ENCODE data around the gene ADCY2. TPM values are rescaled to one million over a fixed set of nuclear protein-coding genes. Genes with fewer than 3 reads are reported as not detected.

Gene ADCY2
- polyA plus RNA-seq, 1 of the 3 experiments (the other 2 are of a cell fraction) = not detected

GRCh38 chr5:7842531-7842930 lies 446.6 kb downstream of the ADCY2 start:
- no peaks in the 10 kb centered on the region for H3F3A ChIP-seq (replicated peaks; ENCODE audit: insufficient read depth)
- H3K4me3 ChIP-seq (ENCODE audit: low read depth in 2 of 2, low read length in 1 of 2) = no peak overlapping the region
- no peaks in the 10 kb centered on the region for H3K79me2 ChIP-seq (ENCODE audit: insufficient read depth)
- H3K36me3 ChIP-seq (replicated peaks in 1 of 2; ENCODE audit: control insufficient read depth in 1 of 2, insufficient read depth in 2 of 2, low read length in 1 of 2) = no peaks in the 10 kb centered on the region
- no peaks in the 10 kb centered on the region for H3K9me3 ChIP-seq
- H3K9ac ChIP-seq = no peak overlapping the region
- H3K4me1 ChIP-seq (ENCODE audit: control insufficient read depth in 1 of 2, insufficient read depth in 2 of 2, low read depth in 1 of 2, low read length in 1 of 2) = no peaks in the 10 kb centered on the region
- no peaks in the 10 kb centered on the region for H3K9me2 ChIP-seq
- 4% methylated on average over 2 of the region's 2 CpGs for WGBS (ENCODE audit: low lambda C conversion rate)
- DNase-seq = no peak
- TF ChIP-seq SMC3 (IDR thresholded peaks at IDR 0.05; ENCODE audit: low read depth, low read length) (no peak), MXI1 (IDR thresholded peaks at IDR 0.05; ENCODE audit: low read depth, low read length) (no peak), GATA2 (CRISPR knock-in tag; IDR thresholded peaks at IDR 0.05) (no peak), RFX5 (IDR thresholded peaks at IDR 0.05; ENCODE audit: low read length) (no peak), POLR2AphosphoS5 (IDR thresholded peaks at IDR 0.05; ENCODE audit: low read depth, low read length) (no peak)
- TF ChIP-seq, protein P1, sequence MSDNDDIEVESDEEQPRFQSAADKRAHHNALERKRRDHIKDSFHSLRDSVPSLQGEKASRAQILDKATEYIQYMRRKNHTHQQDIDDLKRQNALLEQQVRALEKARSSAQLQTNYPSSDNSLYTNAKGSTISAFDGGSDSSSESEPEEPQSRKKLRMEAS (IDR thresholded peaks at IDR 0.05; ENCODE audit: low read depth) = no peak
- ChIA-PET CTCF (no interaction called here), POLR2A (no interaction called here)
- H4K20me1 ChIP-seq (ENCODE audit: insufficient read depth) = no peaks in the 10 kb centered on the region
- no peak overlapping the region for H2AFZ ChIP-seq (ENCODE audit: low read depth)
- H3K27me3 ChIP-seq (ENCODE audit: insufficient read depth) = peaks cover 16% of the 10 kb centered on the region; the same call in 1 of the 2 replicates
- H3K27ac ChIP-seq (ENCODE audit: low read depth in 2 of 2, low read length in 1 of 2) = no peak overlapping the region
- no peak overlapping the region for H3K4me2 ChIP-seq

DNA sequence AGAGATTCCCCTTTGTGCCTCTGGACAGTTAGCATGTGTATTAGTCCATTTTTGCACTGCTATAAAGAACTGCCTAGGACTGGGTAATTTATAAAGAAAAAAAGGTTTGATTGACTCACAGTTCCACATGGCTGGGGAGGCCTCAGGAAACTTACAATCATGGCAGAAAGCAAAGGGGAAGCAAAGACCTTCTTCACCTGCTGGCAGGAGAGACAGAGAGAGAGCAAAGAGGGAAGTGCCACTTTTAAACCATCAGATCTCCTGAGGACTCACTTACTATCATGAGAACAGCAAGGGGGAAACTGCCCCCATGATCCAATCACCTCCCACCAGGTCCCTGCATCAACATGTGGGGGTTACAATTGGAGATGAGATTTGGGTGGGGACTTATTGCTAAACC lies 449.0 kb downstream of the ADCY2 start:
- ChIA-PET POLR2A (no interaction called here), CTCF (interaction anchor here (1.3 to 5.5 kb wide), 3 partner anchors 12 to 17 kb away, joined by 4 to 24 read pairs (median 9); no protein-coding TSS in a partner anchor)
- Histone ChIP-seq H3K27me3 (ENCODE audit: insufficient read depth) (peaks cover 34% of the 10 kb centered on the region), H3K4me3 (ENCODE audit: low read depth in 2 of 2, low read length in 1 of 2) (no peak overlapping the region), H3K4me1 (ENCODE audit: control insufficient read depth in 1 of 2, insufficient read depth in 2 of 2, low read depth in 1 of 2, low read length in 1 of 2) (peaks cover 0 to 5% of the 10 kb centered on the region in 2 experiments; a peak in 1 of 4 replicates), H3K9ac (no peak overlapping the region), H3F3A (replicated peaks; ENCODE audit: insufficient read depth) (no peaks in the 10 kb centered on the region), H3K9me2 (no peaks in the 10 kb centered on the region), H3K79me2 (ENCODE audit: insufficient read depth) (no peaks in the 10 kb centered on the region), H3K4me2 (no peak overlapping the region), H3K9me3 (no peaks in the 10 kb centered on the region), H3K36me3 (replicated peaks in 1 of 2; ENCODE audit: control insufficient read depth in 1 of 2, insufficient read depth in 2 of 2, low read length in 1 of 2) (no peaks in the 10 kb centered on the region), H4K20me1 (ENCODE audit: insufficient read depth) (no peaks in the 10 kb centered on the region), H2AFZ (ENCODE audit: low read depth) (no peak overlapping the region), H3K27ac (ENCODE audit: low read depth in 2 of 2, low read length in 1 of 2) (no peak overlapping the region)
- no peak for DNase-seq
- TF ChIP-seq CHD2 (IDR thresholded peaks at IDR 0.05; ENCODE audit: low read length, partially characterized antibody) (no peak), RCOR1 (IDR thresholded peaks at IDR 0.05; ENCODE audit: low read length) (no peak), FOXM1 (IDR thresholded peaks at IDR 0.05; ENCODE audit: low read depth) (no peak), ZBTB33 (IDR thresholded peaks at IDR 0.05; ENCODE audit: borderline replicate concordance, low read depth) (no peak), MEF2A (IDR thresholded peaks at IDR 0.05; ENCODE audit: borderline replicate concordance, low read depth) (no peak), ELF1 (IDR thresholded peaks at IDR 0.05) (no peak), EZH2phosphoT487 (IDR thresholded peaks at IDR 0.05; ENCODE audit: borderline replicate concordance, low read depth) (no peak), RAD21 (IDR thresholded peaks at IDR 0.05; ENCODE audit: low read length) (no peak)
- TF ChIP-seq, protein P2, sequence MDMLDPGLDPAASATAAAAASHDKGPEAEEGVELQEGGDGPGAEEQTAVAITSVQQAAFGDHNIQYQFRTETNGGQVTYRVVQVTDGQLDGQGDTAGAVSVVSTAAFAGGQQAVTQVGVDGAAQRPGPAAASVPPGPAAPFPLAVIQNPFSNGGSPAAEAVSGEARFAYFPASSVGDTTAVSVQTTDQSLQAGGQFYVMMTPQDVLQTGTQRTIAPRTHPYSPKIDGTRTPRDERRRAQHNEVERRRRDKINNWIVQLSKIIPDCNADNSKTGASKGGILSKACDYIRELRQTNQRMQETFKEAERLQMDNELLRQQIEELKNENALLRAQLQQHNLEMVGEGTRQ (IDR thresholded peaks at IDR 0.05; ENCODE audit: borderline replicate concordance, low read depth, low read length) = no peak

Measured in SK-N-SH (cell line).